ENCODE data around the gene PRKAG2.

DNA sequence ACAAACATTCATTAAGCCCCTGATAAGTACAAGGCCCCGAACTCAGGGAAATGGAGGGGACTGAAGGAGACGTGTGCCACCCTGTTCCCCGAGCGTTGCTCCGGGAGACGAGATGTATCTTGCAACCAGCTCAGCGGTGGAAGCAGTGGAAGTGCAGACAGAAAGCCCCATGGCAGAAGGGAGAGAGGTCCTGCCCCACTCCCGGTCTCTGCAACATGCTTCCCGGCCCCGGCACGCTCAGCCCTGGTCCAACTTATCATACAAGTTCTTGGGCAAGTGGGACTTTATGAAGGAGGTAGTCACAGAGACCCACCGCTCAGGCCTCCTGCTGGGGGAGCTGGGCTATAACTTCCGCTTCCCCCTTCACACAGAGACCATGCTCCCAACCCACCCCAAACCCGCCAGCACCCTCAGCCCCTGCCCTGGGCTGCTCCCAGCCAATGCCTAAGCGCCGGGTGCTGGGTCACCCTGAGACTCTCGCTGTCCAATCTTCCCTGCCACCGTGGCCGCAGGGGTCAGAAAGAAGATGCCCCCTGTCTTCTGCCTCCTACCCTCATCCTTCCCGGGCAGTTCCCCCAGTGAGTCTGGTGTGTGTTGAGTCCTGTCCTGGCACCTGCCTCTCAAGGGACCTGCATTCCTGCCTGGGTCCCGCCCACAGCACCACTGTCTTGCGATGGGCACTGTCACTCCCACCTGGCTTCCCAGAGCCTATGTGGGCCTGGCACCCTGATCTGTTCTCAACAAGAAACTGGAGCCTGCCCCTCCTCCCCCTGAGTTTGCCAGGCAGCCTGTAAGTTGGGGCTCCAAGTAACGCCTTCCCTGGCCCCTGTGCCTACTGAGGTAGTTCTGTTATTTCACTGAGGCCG, 157.7 kb downstream of the PRKAG2 start:
- TF ChIP-seq TAF1 (IDR thresholded peaks at IDR 0.05; ENCODE audit: low read depth, low read length) (no peak), SPI1 (IDR thresholded peaks at IDR 0.05; ENCODE audit: low read depth, low read length) (no peak), POLR2A (IDR thresholded peaks at IDR 0.05; ENCODE audit: low read depth, low read length) (no peak)

Data from GM12891 (cell line).